ENCODE measurements around the gene MST1R. TPM values are rescaled to one million over a fixed set of nuclear protein-coding genes. Genes with fewer than 3 reads are reported as not detected.
A peak's percentile ranks its signal among the peaks of the same experiment; 100 is the strongest.

MST1R gene
- total and polyA plus RNA-seq, 5 donors from 2014 or later = 0.25 to 2.0 (median 0.31) TPM; not detected in 2

GRCh38 chr3:49871531-49872153 is 32.0 kb downstream of the MST1R start:
- Histone ChIP-seq H3K9me3 (ENCODE audit: control insufficient read depth in 2 of 2, low read length in 2 of 2) (no peaks in the 10 kb centered on the region), H3K27me3 (ENCODE audit: control insufficient read depth, insufficient read depth, low read length) (peaks cover 8% of the 10 kb centered on the region), H3K4me3 (ENCODE audit: low read depth, low read length) (no peak overlapping the region), H3K36me3 (ENCODE audit: control insufficient read depth, insufficient read depth, low read length) (no peaks in the 10 kb centered on the region), H3K27ac (ENCODE audit: insufficient read depth, low read length, poor library complexity, severe bottlenecking) (no peak overlapping the region), H3K4me1 (ENCODE audit: control insufficient read depth, insufficient read depth, low read length, poor library complexity, severe bottlenecking) (peaks cover 13% of the 10 kb centered on the region)
- H3K27me3 Mint-ChIP-seq = peaks cover 15% of the 10 kb centered on the region
- ATAC-seq (ENCODE audit: low read depth in 2 of 2) = no peak
- H3K9me3 Mint-ChIP-seq = no peaks in the 10 kb centered on the region
- H3K4me3 Mint-ChIP-seq = peak overlapping the region in 1 of 4 donors; percentile 24
- H3K4me1 Mint-ChIP-seq = peaks cover 0 to 12% (median 4%) of the 10 kb centered on the region in 4 donors
- no peaks in the 10 kb centered on the region for H3K36me3 Mint-ChIP-seq
- no peak overlapping the region for H3K27ac Mint-ChIP-seq
- no peak for DNase-seq

- Mint-ChIP-seq H3K27ac (no peak within 1 kb of the TSS), H3K4me3 (peak within 1 kb of the TSS; percentile 25 to 46 (median 36)), H3K4me1 (peaks cover 0 to 12% (median 4%) of the 10 kb centered on the region in 4 donors), H3K27me3 (peaks cover 15% of the 10 kb centered on the region), H3K9me3 (no peaks in the 10 kb centered on the region), H3K36me3 (no peaks in the 10 kb centered on the region)
- Histone ChIP-seq H3K4me3 (ENCODE audit: low read depth, low read length) (no peak within 1 kb of the TSS), H3K9me3 (ENCODE audit: control insufficient read depth in 2 of 2, low read length in 2 of 2) (no peaks in the 10 kb centered on the region), H3K27me3 (ENCODE audit: control insufficient read depth, insufficient read depth, low read length) (peaks cover 8% of the 10 kb centered on the region), H3K4me1 (ENCODE audit: control insufficient read depth, insufficient read depth, low read length, poor library complexity, severe bottlenecking) (peaks cover 13% of the 10 kb centered on the region), H3K36me3 (ENCODE audit: control insufficient read depth, insufficient read depth, low read length) (no peaks in the 10 kb centered on the region), H3K27ac (ENCODE audit: insufficient read depth, low read length, poor library complexity, severe bottlenecking) (no peak within 1 kb of the TSS)
- ATAC-seq (ENCODE audit: low read depth in 2 of 2) (peak in 1 of 2 donors; percentile 36), DNase-seq (peak in 2 of 3 donors; percentile 29 to 35)
Measured at GRCh38 chr3:49869525-49870126, 34.0 kb downstream of the MST1R start, which contains the start of gene CAMKV. CAMKV (minus strand) TSS chr3:49869906; CDS start chr3:49862388, 7,518 bp downstream.

- H3K4me3 ChIP-seq (ENCODE audit: low read depth, low read length) = no peak overlapping the region
- no peaks in the 10 kb centered on the region for H3K9me3 Mint-ChIP-seq
- H3K27me3 ChIP-seq (ENCODE audit: control insufficient read depth, insufficient read depth, low read length) = peaks cover 8% of the 10 kb centered on the region
- no peaks in the 10 kb centered on the region for H3K36me3 ChIP-seq (ENCODE audit: control insufficient read depth, insufficient read depth, low read length)
- no peaks in the 10 kb centered on the region for H3K9me3 ChIP-seq (ENCODE audit: control insufficient read depth in 2 of 2, low read length in 2 of 2)
- peaks cover 15% of the 10 kb centered on the region for H3K27me3 Mint-ChIP-seq
- H3K4me1 ChIP-seq (ENCODE audit: control insufficient read depth, insufficient read depth, low read length, poor library complexity, severe bottlenecking) = peaks cover 13% of the 10 kb centered on the region
- H3K4me3 Mint-ChIP-seq = peak overlapping the region; percentile 25 to 44 (median 36)
- no peaks in the 10 kb centered on the region for H3K36me3 Mint-ChIP-seq
- no peak for DNase-seq
- H3K4me1 Mint-ChIP-seq = peaks cover 0 to 12% (median 4%) of the 10 kb centered on the region in 4 donors
- no peak overlapping the region for H3K27ac ChIP-seq (ENCODE audit: insufficient read depth, low read length, poor library complexity, severe bottlenecking)
- no peak for ATAC-seq (ENCODE audit: low read depth in 2 of 2)
- no peak overlapping the region for H3K27ac Mint-ChIP-seq
Measured at GRCh38 chr3:49868862-49869466, 34.7 kb downstream of the MST1R start.

GRCh38 chr3:49867871-49868321 is 35.8 kb downstream of the MST1R start:
- H3K4me1 Mint-ChIP-seq = peaks cover 0 to 11% (median 4%) of the 10 kb centered on the region in 4 donors
- no peak overlapping the region for H3K4me3 ChIP-seq (ENCODE audit: low read depth, low read length)
- H3K27ac Mint-ChIP-seq = no peak overlapping the region
- ATAC-seq (ENCODE audit: low read depth in 2 of 2) (no peak), DNase-seq (peak in 2 of 3 donors; percentile 3 to 23)
- no peaks in the 10 kb centered on the region for H3K36me3 ChIP-seq (ENCODE audit: control insufficient read depth, insufficient read depth, low read length)
- peaks cover 22% of the 10 kb centered on the region for H3K27me3 Mint-ChIP-seq
- H3K4me1 ChIP-seq (ENCODE audit: control insufficient read depth, insufficient read depth, low read length, poor library complexity, severe bottlenecking) = peaks cover 13% of the 10 kb centered on the region
- H3K4me3 Mint-ChIP-seq = peak overlapping the region in 2 of 4 donors; percentile 25 to 35
- H3K27me3 ChIP-seq (ENCODE audit: control insufficient read depth, insufficient read depth, low read length) = peaks cover 8% of the 10 kb centered on the region
- H3K9me3 ChIP-seq (ENCODE audit: control insufficient read depth in 2 of 2, low read length in 2 of 2) = no peaks in the 10 kb centered on the region
- no peaks in the 10 kb centered on the region for H3K36me3 Mint-ChIP-seq
- no peak overlapping the region for H3K27ac ChIP-seq (ENCODE audit: insufficient read depth, low read length, poor library complexity, severe bottlenecking)
- H3K9me3 Mint-ChIP-seq = no peaks in the 10 kb centered on the region

GRCh38 chr3:49867400-49867799 is 36.3 kb downstream of the MST1R start:
- Mint-ChIP-seq H3K36me3 (no peaks in the 10 kb centered on the region), H3K27ac (no peak overlapping the region), H3K4me1 (peaks cover 0 to 10% (median 4%) of the 10 kb centered on the region in 4 donors), H3K4me3 (peak overlapping the region in 1 of 4 donors; percentile 2), H3K27me3 (peaks cover 24% of the 10 kb centered on the region), H3K9me3 (no peaks in the 10 kb centered on the region)
- peaks cover 8% of the 10 kb centered on the region for H3K27me3 ChIP-seq (ENCODE audit: control insufficient read depth, insufficient read depth, low read length)
- no peak for ATAC-seq (ENCODE audit: low read depth in 2 of 2)
- H3K4me1 ChIP-seq (ENCODE audit: control insufficient read depth, insufficient read depth, low read length, poor library complexity, severe bottlenecking) = peaks cover 13% of the 10 kb centered on the region
- H3K4me3 ChIP-seq (ENCODE audit: low read depth, low read length) = no peak overlapping the region
- H3K36me3 ChIP-seq (ENCODE audit: control insufficient read depth, insufficient read depth, low read length) = no peaks in the 10 kb centered on the region
- no peak overlapping the region for H3K27ac ChIP-seq (ENCODE audit: insufficient read depth, low read length, poor library complexity, severe bottlenecking)
- no peaks in the 10 kb centered on the region for H3K9me3 ChIP-seq (ENCODE audit: control insufficient read depth in 2 of 2, low read length in 2 of 2)
- DNase-seq = no peak

GRCh38 chr3:49865198-49865784 is 38.4 kb downstream of the MST1R start:
- H3K4me1 ChIP-seq (ENCODE audit: control insufficient read depth, insufficient read depth, low read length, poor library complexity, severe bottlenecking) = peaks cover 13% of the 10 kb centered on the region
- H3K4me3 Mint-ChIP-seq = no peak overlapping the region
- H3K9me3 ChIP-seq (ENCODE audit: control insufficient read depth in 2 of 2, low read length in 2 of 2) = no peaks in the 10 kb centered on the region
- DNase-seq (no peak), ATAC-seq (ENCODE audit: low read depth in 2 of 2) (no peak)
- H3K9me3 Mint-ChIP-seq = no peaks in the 10 kb centered on the region
- no peaks in the 10 kb centered on the region for H3K36me3 ChIP-seq (ENCODE audit: control insufficient read depth, insufficient read depth, low read length)
- peaks cover 3% of the 10 kb centered on the region for H3K36me3 Mint-ChIP-seq
- no peak overlapping the region for H3K4me3 ChIP-seq (ENCODE audit: low read depth, low read length)
- H3K27me3 ChIP-seq (ENCODE audit: control insufficient read depth, insufficient read depth, low read length) = peaks cover 8% of the 10 kb centered on the region
- no peak overlapping the region for H3K27ac Mint-ChIP-seq
- no peak overlapping the region for H3K27ac ChIP-seq (ENCODE audit: insufficient read depth, low read length, poor library complexity, severe bottlenecking)
- H3K27me3 Mint-ChIP-seq = peaks cover 23% of the 10 kb centered on the region
- peaks cover 0 to 6% (median 0%) of the 10 kb centered on the region in 4 donors for H3K4me1 Mint-ChIP-seq

GRCh38 chr3:49864505-49864904 is 39.2 kb downstream of the MST1R start:
- H3K27ac ChIP-seq (ENCODE audit: insufficient read depth, low read length, poor library complexity, severe bottlenecking) = no peak overlapping the region
- H3K4me3 Mint-ChIP-seq = no peak overlapping the region
- H3K36me3 ChIP-seq (ENCODE audit: control insufficient read depth, insufficient read depth, low read length) = no peaks in the 10 kb centered on the region
- H3K27me3 ChIP-seq (ENCODE audit: control insufficient read depth, insufficient read depth, low read length) = peaks cover 8% of the 10 kb centered on the region
- H3K4me3 ChIP-seq (ENCODE audit: low read depth, low read length) = no peak overlapping the region
- peaks cover 7% of the 10 kb centered on the region for H3K4me1 ChIP-seq (ENCODE audit: control insufficient read depth, insufficient read depth, low read length, poor library complexity, severe bottlenecking)
- H3K27me3 Mint-ChIP-seq = peaks cover 24% of the 10 kb centered on the region
- DNase-seq (no peak), ATAC-seq (ENCODE audit: low read depth in 2 of 2) (no peak)
- peaks cover 3% of the 10 kb centered on the region for H3K36me3 Mint-ChIP-seq
- no peaks in the 10 kb centered on the region for H3K9me3 ChIP-seq (ENCODE audit: control insufficient read depth in 2 of 2, low read length in 2 of 2)
- no peaks in the 10 kb centered on the region for H3K9me3 Mint-ChIP-seq
- peaks cover 0 to 4% (median 0%) of the 10 kb centered on the region in 4 donors for H3K4me1 Mint-ChIP-seq
- H3K27ac Mint-ChIP-seq = no peak overlapping the region

Measured in CD4-positive, CD25-positive, alpha-beta regulatory T cell (primary cell).